ENCODE results near the gene SLC7A8. TPM values are rescaled to one million over a fixed set of nuclear protein-coding genes. Genes with fewer than 3 reads are reported as not detected.

The SLC7A8 gene
- total and polyA plus RNA-seq, 2 experiments from 2014 or later = 117 to 124 TPM

DNA sequence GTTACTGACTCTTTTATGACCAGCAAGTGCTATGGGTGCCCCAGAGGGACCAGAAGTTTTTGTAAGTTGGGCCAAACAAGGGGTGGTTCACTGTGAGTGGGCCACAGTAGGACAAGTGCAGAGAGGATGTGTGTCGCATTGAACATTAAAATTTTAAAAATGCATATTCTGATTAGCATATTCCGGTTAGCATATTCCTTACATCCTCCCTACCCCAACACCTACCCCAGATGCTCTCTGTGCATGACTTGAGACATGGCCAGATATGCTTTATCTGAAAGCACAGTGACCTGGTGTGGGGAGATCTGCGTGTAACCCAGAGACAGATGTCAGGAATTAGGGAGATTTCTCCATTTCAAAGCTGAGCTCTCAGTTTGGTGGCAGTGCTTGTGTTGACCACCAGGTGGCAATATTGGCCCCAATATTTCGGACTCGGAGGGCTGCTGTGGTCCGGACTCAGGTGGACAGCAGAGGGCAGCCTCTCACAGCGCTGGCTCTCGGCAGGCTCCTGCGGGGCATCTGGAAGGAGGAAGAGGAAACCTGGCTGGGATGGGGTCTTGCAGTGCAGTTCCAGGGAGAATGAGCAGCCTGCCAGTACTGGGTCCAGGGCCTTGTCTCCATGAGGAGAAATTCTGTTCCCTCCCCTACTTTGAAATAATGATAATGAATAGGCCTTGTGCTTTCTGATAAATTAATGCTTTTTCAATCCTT, 62.8 kb downstream of the SLC7A8 start:
- Mint-ChIP-seq H3K36me3 (ENCODE audit: low read depth) (no peaks in the 10 kb centered on the region; the same call in 1 of the 3 replicates), H3K4me3 (peak overlapping the region; percentile 6; the same call in 1 of the 3 replicates), H3K4me1 (peaks cover 55% of the 10 kb centered on the region), H3K9me3 (no peaks in the 10 kb centered on the region; the same call in 2 of the 3 replicates), H3K27ac (0 out of 2 replicates have a peak overlapping the region, but pooled peaks have one; percentile 40), H3K27me3 (ENCODE audit: insufficient read depth, low read depth, poor library complexity) (peaks cover 22% of the 10 kb centered on the region)
- H3K4me3 ChIP-seq = no peak overlapping the region
- H3K9me2 ChIP-seq (ENCODE audit: insufficient read depth) = no peaks in the 10 kb centered on the region
- H3K27ac ChIP-seq (ENCODE audit: low read depth) = no peak overlapping the region
- no peak for TF ChIP-seq ZNF331 (CRISPR knock-in tag; IDR thresholded peaks at IDR 0.05; ENCODE audit: low read depth)
- TF ChIP-seq, protein P1, sequence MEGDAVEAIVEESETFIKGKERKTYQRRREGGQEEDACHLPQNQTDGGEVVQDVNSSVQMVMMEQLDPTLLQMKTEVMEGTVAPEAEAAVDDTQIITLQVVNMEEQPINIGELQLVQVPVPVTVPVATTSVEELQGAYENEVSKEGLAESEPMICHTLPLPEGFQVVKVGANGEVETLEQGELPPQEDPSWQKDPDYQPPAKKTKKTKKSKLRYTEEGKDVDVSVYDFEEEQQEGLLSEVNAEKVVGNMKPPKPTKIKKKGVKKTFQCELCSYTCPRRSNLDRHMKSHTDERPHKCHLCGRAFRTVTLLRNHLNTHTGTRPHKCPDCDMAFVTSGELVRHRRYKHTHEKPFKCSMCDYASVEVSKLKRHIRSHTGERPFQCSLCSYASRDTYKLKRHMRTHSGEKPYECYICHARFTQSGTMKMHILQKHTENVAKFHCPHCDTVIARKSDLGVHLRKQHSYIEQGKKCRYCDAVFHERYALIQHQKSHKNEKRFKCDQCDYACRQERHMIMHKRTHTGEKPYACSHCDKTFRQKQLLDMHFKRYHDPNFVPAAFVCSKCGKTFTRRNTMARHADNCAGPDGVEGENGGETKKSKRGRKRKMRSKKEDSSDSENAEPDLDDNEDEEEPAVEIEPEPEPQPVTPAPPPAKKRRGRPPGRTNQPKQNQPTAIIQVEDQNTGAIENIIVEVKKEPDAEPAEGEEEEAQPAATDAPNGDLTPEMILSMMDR (conservative IDR thresholded peaks at IDR 0.05; ENCODE audit: low read depth in 2 of 2) = peak; percentile 100
- H3K4me2 ChIP-seq = no peak overlapping the region
- ATAC-seq (peak; percentile 87), DNase-seq (ENCODE audit: low spot score) (peak; percentile 95)
- no peak overlapping the region for H2AFZ ChIP-seq
- no peaks in the 10 kb centered on the region for H3K79me2 ChIP-seq (replicated peaks; ENCODE audit: insufficient read depth)
- no peaks in the 10 kb centered on the region; the same call in 1 of the 2 replicates for H3F3A ChIP-seq (replicated peaks; ENCODE audit: low read depth)
- H3K36me3 ChIP-seq (ENCODE audit: insufficient read depth) = no peaks in the 10 kb centered on the region
- no peaks in the 10 kb centered on the region for H4K20me1 ChIP-seq (replicated peaks; ENCODE audit: insufficient read depth)
- H3K4me1 ChIP-seq (ENCODE audit: insufficient read depth) = peaks cover 40% of the 10 kb centered on the region
- no peaks in the 10 kb centered on the region for H3K27me3 ChIP-seq (ENCODE audit: insufficient read depth)

DNA sequence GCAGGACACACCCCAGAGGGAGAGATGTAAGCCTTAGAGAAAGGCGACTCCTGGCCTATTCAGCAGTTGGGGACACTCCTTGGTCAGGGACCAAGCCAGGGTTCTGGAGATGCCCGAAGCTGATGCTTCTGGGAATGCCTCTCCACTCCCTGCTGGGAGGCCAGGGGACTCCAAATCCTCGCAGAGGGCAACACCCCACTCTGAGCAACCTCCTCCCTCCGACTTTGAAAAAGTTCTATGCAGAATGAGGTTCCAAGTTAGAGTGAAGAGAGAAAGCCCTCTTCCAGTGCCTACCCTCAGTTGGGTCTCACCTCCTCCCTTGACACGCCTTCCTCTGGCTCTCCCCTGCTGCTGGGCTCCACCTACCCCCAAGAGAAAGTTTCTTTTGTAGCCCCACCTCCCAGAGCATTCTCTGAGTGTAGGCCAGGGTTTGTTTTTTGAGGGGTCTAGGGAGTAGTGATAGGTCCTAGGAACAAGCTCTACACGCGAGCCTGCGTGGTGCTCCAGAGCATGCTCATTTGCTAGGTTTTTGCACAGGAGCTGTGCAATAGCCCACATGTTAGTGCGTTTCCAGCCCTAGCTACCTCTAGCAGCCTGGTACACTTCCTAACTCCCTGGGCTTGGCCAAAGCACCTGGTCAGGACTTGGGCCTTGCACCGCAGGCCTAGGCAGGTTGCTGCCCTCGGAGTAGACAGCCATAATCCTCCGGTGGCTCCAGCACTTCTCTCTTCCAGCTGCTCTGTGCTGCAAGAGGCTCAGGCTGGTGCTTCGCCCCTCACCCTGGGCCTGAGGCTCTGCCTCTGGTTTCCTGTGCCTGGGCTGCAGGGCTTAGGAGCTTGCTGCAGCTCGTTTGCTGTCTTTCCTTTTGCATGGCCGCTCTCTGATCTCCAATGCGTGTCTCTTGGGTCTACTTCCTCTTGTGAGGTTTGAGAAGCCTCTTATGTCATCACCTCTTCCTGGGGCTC, 63.8 kb downstream of the SLC7A8 start:
- H3K36me3 ChIP-seq (ENCODE audit: insufficient read depth) = no peaks in the 10 kb centered on the region
- no peaks in the 10 kb centered on the region for H3K27me3 ChIP-seq (ENCODE audit: insufficient read depth)
- Mint-ChIP-seq H3K36me3 (ENCODE audit: low read depth) (no peaks in the 10 kb centered on the region; the same call in 2 of the 3 replicates), H3K27ac (no peak overlapping the region), H3K4me3 (peak overlapping the region; percentile 24; the same call in 1 of the 3 replicates), H3K27me3 (ENCODE audit: insufficient read depth, low read depth, poor library complexity) (peaks cover 22% of the 10 kb centered on the region), H3K4me1 (peaks cover 50% of the 10 kb centered on the region), H3K9me3 (no peaks in the 10 kb centered on the region; the same call in 2 of the 3 replicates)
- no peak overlapping the region for H3K27ac ChIP-seq (ENCODE audit: low read depth)
- ATAC-seq = peak; percentile 6; the same call in 2 of the 3 replicates
- H3K4me2 ChIP-seq = 0 out of 2 replicates have a peak overlapping the region, but pooled peaks have one; percentile 14
- no peak for DNase-seq (ENCODE audit: low spot score)
- no peaks in the 10 kb centered on the region for H3K79me2 ChIP-seq (replicated peaks; ENCODE audit: insufficient read depth)
- H2AFZ ChIP-seq = peak overlapping the region; percentile 43; the same call in 1 of the 2 replicates
- peaks cover 29% of the 10 kb centered on the region for H3K4me1 ChIP-seq (ENCODE audit: insufficient read depth)
- no peaks in the 10 kb centered on the region for H4K20me1 ChIP-seq (replicated peaks; ENCODE audit: insufficient read depth)
- H3K9me2 ChIP-seq (ENCODE audit: insufficient read depth) = no peaks in the 10 kb centered on the region
- H3K4me3 ChIP-seq = no peak overlapping the region
- H3F3A ChIP-seq (replicated peaks; ENCODE audit: low read depth) = no peaks in the 10 kb centered on the region; the same call in 1 of the 2 replicates
- TF ChIP-seq NANOG (IDR thresholded peaks at IDR 0.05; ENCODE audit: borderline replicate concordance) (no peak), ZNF331 (CRISPR knock-in tag; IDR thresholded peaks at IDR 0.05; ENCODE audit: low read depth) (no peak), EZH2phosphoT487 (IDR thresholded peaks at IDR 0.05; ENCODE audit: unreplicated experiment) (no peak), JUNB (IDR thresholded peaks at IDR 0.05; ENCODE audit: unreplicated experiment) (no peak), POLR2AphosphoS5 (IDR thresholded peaks at IDR 0.05; ENCODE audit: low read depth) (no peak)
- TF ChIP-seq, protein P2, sequence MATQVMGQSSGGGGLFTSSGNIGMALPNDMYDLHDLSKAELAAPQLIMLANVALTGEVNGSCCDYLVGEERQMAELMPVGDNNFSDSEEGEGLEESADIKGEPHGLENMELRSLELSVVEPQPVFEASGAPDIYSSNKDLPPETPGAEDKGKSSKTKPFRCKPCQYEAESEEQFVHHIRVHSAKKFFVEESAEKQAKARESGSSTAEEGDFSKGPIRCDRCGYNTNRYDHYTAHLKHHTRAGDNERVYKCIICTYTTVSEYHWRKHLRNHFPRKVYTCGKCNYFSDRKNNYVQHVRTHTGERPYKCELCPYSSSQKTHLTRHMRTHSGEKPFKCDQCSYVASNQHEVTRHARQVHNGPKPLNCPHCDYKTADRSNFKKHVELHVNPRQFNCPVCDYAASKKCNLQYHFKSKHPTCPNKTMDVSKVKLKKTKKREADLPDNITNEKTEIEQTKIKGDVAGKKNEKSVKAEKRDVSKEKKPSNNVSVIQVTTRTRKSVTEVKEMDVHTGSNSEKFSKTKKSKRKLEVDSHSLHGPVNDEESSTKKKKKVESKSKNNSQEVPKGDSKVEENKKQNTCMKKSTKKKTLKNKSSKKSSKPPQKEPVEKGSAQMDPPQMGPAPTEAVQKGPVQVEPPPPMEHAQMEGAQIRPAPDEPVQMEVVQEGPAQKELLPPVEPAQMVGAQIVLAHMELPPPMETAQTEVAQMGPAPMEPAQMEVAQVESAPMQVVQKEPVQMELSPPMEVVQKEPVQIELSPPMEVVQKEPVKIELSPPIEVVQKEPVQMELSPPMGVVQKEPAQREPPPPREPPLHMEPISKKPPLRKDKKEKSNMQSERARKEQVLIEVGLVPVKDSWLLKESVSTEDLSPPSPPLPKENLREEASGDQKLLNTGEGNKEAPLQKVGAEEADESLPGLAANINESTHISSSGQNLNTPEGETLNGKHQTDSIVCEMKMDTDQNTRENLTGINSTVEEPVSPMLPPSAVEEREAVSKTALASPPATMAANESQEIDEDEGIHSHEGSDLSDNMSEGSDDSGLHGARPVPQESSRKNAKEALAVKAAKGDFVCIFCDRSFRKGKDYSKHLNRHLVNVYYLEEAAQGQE (IDR thresholded peaks at IDR 0.05; ENCODE audit: unreplicated experiment) = no peak
